CD4-positive, alpha-beta T cell treated with Interleukin-17A for 1 hour (primary cell): ENCODE results near the gene IFI27L2.

ENCODE experiments used
- DNase-seq: peaks from one replicate; pipeline ENCODE4 v3.0.0-alpha.2; 2020

IFI27L2 gene

DNA sequence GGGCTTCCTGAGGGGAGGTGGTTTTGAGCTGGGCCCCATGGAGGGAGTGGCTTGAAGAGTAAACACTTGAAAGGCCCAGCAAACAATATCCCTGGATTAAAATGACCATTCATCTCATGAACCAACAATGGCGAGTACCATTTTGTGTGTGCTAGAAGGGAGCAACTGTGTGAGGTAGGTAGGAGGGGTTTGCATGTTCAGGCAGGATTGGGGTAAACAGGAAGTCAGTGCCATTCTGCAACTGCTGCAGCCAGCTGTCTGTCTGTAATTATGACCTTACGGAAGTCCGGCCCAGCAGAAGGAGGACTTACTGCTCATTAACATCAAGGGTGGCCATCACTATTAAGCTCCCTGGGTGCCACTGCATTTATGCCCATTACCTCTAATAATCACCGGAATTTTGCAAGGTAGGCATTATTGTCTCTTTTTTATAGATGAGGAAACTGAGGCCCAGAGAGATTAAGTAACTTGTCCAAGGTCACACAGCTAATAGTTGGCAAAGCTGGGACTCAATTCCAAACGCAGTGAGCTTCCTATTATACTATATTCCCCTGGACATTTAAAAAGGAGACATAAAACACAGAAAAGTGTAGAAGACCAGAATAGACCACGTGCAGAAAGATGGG, 16.6 kb upstream of the IFI27L2 start:
- DNase-seq, result no peak

DNA sequence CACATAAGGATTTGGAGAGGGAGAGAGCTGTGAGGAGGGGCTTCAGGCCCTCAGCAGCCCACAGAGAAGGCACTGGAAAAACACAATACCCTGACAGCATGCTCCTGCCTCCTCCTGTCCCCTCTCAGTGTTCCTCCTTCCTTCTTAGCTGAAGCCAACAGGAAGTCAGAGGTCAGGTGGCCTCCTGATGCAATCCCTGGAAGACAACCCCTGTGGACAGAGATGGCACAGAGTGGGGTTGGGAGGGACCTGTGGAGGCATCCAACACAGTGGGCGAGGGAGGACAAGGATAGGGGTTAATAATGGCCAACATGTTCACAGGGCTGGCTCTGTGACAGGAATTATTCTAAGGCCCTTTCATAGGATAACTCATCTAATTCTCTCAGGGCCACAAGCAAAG, 15.4 kb upstream of the IFI27L2 start:
- DNase-seq, result no peak

DNA sequence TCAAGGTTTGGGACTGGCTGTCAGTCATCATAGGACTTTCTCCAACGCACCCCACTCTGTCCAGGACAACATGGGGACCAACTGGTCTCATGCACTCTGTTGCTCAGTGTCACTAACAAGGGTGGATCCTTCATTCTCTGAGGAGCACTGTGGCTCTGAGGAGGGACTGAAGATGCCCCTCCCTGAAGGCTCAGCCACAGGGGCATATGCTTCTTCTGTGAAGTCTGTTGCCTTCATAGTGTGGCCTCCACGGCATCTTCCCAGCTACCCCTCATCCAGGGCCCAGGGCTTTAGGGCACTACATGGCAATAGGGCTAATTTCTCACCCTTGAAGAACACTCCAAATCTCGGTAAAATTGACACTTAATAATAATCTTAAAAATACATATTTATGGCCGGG, 14.3 kb upstream of the IFI27L2 start:
- no peak for DNase-seq

DNA sequence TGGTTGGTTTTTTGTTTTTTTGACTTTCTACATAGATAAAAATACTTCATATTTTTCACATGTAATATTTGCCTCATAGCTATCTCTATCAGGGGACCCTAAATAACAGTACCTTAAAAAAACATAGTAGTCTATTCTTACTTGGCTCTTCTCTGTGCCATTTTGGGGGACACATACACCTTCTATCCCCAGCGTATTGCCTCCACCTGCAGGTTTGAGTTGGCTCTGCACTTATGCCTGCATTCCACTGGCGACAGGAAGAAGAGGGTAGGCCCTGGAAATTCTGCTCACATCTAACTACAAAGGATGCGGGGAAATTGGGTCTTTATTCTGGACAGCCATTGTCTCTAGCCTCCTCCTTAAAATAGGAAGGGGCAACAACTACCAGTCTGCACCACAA, 13.8 kb upstream of the IFI27L2 start:
- no peak for DNase-seq

DNA sequence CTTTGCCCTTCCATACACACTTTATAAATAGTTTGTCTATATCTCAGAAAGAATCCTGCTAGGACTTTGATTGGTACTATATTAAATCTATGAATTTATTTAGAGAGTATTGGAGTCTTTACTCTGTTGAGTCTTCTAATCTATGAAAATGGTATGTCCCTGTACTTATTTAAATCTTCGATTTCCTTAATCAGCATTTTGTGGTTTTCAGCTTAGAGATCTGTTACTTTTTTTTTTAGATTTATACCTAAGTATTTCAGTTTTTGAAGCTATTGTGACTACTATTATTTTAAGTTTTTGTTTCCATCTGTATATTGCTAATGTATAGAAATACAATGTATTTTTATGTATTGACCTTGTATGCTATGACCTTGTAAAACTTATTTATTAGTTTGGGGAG, 13.4 kb upstream of the IFI27L2 start:
- no peak for DNase-seq

DNA sequence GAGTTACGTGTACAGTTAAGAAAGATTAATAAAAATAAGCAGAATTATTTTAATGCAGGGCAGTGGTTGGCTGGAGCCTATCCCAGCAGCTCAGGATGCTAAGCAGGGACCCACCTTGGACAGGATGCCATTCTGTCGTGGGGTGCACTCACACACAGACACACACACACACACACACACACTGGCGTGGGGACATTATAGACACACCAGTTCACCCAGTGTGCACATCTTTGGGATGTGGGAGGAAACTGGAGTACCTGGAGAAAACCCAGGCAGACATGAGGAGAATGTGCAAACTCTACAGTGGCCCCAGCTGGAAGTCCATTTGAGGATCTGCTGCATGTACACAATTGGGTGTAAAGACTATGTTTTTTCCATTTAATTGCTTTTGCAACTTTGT, 12.8 kb upstream of the IFI27L2 start:
- no peak for DNase-seq

DNA sequence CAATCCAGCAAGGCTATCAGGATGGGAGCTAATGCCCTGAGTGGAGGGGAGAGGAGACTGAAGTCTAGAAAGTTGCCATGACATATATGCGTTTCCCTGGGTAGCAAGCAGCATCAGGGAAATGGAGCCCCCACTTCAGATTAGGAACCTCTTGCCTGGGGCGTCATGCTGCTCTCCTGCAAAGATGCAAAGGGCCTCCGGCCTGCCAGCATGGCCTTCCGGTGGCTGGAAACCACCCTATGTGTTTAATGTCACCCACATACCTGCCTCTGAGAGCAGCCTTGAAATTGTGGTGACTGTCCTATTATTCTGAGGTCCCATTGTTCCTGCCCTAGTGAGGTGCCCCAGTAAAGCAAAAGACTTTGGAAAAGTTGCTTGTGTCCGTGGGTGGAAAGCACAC, 10.0 kb upstream of the IFI27L2 start:
- no peak for DNase-seq

DNA sequence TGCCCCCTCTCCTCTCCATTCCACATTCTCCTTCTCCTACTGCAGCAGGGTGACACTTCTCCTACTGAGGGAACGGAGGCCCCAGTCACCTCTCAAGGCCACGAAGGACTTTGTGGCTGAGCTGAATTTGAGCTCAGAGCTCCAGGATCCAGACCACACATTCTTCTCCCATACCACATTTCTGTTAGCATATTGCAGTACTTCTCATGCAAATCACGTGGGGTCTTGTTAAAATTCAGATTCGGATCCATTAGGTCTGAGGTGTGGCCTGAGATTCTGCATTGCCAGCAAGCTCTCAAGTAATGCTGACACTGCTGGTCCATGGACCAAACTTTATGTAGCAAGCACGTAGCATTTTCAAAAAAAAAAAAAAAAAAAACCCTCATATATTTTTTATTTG, 9.6 kb upstream of the IFI27L2 start:
- DNase-seq, result no peak

DNA sequence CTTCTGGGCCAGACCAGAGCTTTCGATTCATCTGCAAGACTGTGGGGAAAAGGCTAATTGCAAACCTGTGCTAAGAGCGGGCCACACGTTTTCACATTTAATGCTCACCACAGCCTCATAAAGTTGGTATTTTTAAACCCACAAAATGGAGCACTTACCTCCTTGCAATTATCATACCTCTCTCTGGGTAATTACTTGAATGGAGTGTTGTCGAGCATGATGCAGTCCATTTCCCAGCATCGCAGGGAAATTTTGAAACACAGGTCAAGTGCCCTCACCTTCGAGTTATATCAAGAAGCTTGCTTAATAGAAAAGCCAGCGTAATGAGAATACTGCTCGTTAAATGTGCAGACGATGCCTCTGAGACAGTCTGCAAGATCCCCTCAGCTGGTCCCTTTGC, 8.8 kb upstream of the IFI27L2 start:
- DNase-seq, result no peak

GRCh38 chr14:94136575-94137331, 7.3 kb upstream of the IFI27L2 start:
- peak; percentile 86 for DNase-seq

- no peak for DNase-seq
Observed at GRCh38 chr14:94135476-94135875, 6.1 kb upstream of the IFI27L2 start.

DNA sequence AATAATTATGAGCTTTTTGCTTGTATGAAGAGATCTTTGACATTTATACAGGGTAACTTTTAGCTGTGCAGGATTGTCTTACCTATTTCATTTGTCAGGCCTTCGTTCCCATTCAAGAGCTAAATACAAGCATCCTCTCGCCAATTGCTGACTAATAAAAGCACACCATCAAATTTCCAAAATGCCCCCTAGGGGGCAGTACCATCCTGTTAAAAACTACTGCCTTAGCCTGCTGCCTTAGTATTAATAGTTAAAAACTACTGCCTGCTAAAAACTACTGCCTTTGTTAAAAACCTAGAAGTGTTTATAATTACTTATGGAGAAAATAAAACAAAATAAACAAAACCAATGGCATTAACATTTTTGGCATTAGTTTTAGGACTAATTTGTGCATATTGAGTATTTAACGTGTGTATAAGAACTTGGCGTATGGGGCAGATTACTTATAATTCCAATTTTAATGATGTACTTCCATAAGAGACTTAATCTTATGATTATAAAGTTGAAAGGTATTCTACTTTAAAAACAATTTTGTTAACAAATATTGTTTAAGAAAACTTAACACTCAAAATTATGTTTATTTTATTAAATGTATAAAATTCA, 3.0 kb upstream of the IFI27L2 start:
- peak; percentile 85 for DNase-seq

DNA sequence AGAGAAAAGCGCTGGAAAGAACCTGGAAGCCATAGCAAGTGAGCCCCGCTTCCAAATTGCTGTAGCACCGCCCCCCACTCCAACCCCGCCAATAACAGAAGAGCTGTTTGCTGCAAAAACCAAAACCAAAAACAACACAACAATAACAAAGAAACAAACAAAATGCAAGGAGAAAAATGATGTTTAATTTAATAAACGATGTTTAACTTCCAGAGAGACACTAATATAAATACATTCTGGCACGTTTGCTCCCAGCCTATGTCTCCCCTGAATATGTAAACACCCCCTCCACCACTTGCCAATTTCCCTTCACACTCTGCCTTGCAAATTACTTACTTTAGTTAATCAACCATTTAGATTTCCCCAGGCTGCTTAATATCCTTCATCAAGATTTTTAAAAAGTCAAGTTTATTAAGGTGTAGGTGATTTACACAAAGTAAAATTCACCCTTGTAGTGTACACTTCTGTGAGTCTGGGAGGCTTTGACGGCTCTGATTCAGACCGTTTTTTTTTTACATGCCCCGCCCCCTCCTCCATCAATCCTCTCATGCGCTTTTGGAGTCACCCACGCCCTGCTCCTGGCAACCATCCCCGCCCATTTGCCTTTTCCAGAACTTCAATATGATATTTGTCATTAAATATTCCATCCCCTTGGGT, 482 bp upstream of the IFI27L2 start:
- peak; percentile 42 for DNase-seq

- DNase-seq, result no peak
Observed at GRCh38 chr14:94128216-94128839, 1.1 kb downstream of the IFI27L2 start.

- no peak for DNase-seq
Observed at GRCh38 chr14:94127330-94127729, 2.1 kb downstream of the IFI27L2 start.

DNA sequence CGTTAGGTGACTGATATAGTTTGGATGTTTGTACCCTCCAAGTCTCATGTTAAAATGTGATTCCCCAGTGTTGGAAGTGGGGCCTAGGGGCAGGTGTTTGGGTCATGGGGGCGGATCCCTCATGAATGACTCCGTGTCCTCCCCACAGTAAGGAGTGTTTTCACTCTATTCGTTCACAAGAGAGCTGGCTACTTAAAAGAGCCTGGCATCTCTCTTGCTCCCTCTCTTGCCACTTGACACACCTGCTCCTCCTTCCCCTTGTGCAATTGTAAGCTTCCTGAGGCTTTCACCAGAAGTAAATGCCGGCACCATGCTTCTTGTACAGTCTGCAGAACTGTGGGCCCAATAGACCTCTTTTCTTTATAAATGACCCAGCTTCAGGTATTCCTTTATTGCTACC, 2.6 kb downstream of the IFI27L2 start:
- DNase-seq, result no peak

DNA sequence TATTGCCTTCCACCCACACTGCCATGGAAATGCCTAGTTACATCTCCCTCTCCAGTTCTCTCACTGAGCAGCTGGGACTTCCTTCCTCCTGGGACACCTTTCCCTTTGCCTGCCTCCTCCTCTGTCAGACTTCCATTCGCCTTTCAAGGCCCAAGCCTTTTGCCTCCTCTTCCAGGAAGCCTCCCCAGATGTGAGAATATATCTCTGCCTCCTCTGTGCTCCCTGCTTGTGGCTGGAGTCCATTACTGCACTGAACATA, 3.1 kb downstream of the IFI27L2 start:
- no peak for DNase-seq

- no peak for DNase-seq
Observed at GRCh38 chr14:94125659-94126418, 3.6 kb downstream of the IFI27L2 start.

DNA sequence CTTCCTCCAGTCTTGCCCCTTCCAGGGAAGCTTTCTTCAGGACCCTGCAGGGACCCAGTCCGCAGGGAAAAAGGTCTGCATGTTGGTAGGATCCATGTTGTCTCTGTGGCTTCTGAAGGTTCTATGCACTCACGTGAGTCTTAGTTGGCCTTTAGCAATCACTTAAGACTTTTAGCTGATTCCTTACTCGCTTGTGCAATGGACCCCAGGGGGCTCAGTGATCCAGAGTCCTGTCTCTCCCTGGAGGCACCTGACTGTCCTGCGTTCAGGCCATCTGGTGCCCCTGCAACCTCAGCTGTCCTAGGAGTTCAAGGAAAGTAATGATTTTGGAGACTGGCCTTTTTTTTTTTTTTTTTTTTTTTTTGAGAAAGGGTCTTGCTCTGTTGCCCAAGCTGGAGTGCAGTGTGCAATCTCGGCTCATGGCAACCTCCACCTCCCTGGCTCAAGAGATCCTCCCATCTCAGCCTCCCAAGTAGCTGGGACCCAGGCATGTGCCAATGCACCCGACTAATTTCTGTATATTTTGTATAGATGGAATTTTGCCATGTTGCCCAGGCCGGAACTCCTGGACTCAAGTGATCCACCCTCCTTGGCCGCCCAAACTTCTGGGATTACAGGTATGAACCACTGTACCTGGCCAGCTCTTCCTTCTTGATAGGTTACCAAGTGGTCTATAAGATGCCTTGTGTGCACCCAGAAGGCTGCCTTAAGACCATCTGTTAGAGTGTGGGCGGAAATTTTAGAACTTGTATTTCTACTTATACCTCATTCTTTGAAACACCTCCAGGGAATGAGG, 4.6 kb downstream of the IFI27L2 start:
- no peak for DNase-seq

- no peak for DNase-seq
Observed at GRCh38 chr14:94123868-94124267, 5.5 kb downstream of the IFI27L2 start.

DNA sequence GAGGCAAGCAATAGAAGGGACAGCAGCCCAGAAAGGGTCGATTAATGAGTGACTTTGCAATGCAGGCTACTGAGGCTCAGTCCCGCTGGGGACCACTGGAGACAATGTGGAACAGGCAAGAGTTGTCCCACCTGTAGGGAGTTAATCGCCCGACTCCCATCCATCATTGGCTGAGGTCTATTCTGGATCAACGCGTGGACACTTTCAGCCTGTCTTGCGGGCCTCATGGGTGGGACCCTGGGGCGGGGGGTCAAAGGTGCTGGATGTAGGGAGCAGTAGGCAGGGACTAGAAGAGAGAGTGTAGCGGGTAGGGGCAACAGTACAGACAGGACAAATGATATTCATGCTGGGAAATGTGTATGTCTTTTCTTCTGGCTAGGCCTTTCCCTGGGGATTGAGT, 6.1 kb downstream of the IFI27L2 start:
- no peak for DNase-seq

DNA sequence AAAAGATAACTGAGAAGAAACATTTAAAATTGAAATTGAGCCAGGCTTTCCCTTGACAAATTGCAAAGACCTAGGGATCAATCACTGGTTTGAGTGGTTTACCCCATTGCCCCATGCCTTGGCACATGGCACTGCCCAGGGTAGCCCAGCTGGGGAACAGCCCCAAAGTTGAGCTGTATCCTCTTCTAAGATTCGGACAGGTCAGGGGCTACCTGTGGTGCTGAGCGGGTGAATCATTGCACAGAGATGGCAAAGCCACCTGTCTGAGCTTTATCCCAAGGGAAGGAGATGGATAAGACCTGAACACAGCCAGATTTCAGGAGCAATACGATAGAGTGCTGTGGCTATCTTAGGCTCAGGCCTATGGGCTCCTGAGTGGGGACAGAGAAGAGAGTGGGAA, 7.0 kb downstream of the IFI27L2 start:
- DNase-seq, result no peak
